Esophagus muscularis mucosa (tissue), 4 donors: Measurements from ENCODE around the gene PDIA2. TPM values are rescaled to one million over a fixed set of nuclear protein-coding genes. Genes with fewer than 3 reads are reported as not detected.

Experiments used
- DNase-seq: peaks from one replicate; pipeline ENCODE4 v3.0.0-alpha.2; 2017; ENCODE audit errors: extremely low spot score
- H3K27ac ChIP-seq, 4 donors: fragments of 200-600 bp; sonication (generic); replicated peaks in 1 of 4; 1 replicate in 3 of 4; 2 replicates in 1 of 4; pipeline ENCODE4 v1.5.1; 2016 to 2019; ENCODE audit warnings: mild to moderate bottlenecking in 1 of 4
- H3K27me3 ChIP-seq, 4 donors: fragments of 200-600 bp; sonication (generic); one replicate each; pipeline versions ENCODE4 v1.5.1 to v1.6.0; 2016 to 2019
- H3K36me3 ChIP-seq, 4 donors: fragments of 200-600 bp; sonication (generic); one replicate each; pipeline ENCODE4 v1.5.1; 2016 to 2019
- H3K4me1 ChIP-seq, 4 donors: fragments of 200-600 bp; sonication (generic); one replicate each; pipeline ENCODE4 v1.5.1; 2016 to 2019
- H3K4me3 ChIP-seq, 4 donors: fragments of 200-600 bp; sonication (generic); 1 replicate in 2 of 4; 2 replicates in 2 of 4; pipeline ENCODE4 v1.5.1; 2016 to 2019; ENCODE audit warnings: mild to moderate bottlenecking in 4 of 4, moderate library complexity in 1 of 4
- H3K9me3 ChIP-seq, 4 donors: fragments of 200-600 bp; sonication (generic); 1 replicate in 3 of 4; 2 replicates in 1 of 4; pipeline ENCODE4 v1.5.1; 2016 to 2019
- EP300 ChIP-seq: sonication (generic); formaldehyde crosslinking; IDR thresholded peaks from one replicate; pipeline ENCODE4 v1.6.1; 2017; ENCODE audit warnings: antibody characterized with exemption
- POLR2A ChIP-seq: fragments of 450-650 bp; IDR thresholded peaks from one replicate; pipeline ENCODE4 v1.6.1; 2017; ENCODE audit warnings: antibody characterized with exemption, moderate library complexity, mild to moderate bottlenecking, low read depth
- POLR2AphosphoS5 ChIP-seq, 2 donors: sonication (generic); formaldehyde crosslinking; IDR thresholded peaks; one replicate each; pipeline ENCODE4 v1.6.1; 2017; ENCODE audit warnings: antibody characterized with exemption in 2 of 2
- WGBS: methylation state at CpG from one replicate; pipeline ENCODE4 v1.1.5; 2018; 5-methylcytosine and 5-hydroxymethylcytosine counted together
- intact Hi-C: fragments of 100-400 bp; cut with DNase I; formaldehyde crosslinking; loops from one replicate; pipeline ENCODE4 v1.15.1; 2023
- total RNA-seq, 4 donors: library from RNA; depleted of rRNA; stranded (reverse); fragments of >200 nt; gene quantifications; one replicate each; pipeline versions ENCODE4 v1.1.0 to v1.2.1, GENCODE V29; 2016
- TF ChIP-seq, protein P1 (sequence below), 3 experiments: fragments of 200-600 bp in 2 of 3; fragments of 450-650 bp in 1 of 3; sonication (generic) in 2 of 3; IDR thresholded peaks; one replicate each; pipeline ENCODE4 v1.5.1; 2017 to 2019; ENCODE audit warnings: antibody characterized with exemption in 3 of 3, mild to moderate bottlenecking in 2 of 3, moderate library complexity in 1 of 3

PDIA2 gene
- total RNA-seq, 4 donors from 2014 or later = 0.23 to 1.2 (median 1.0) TPM; not detected in 1

DNA sequence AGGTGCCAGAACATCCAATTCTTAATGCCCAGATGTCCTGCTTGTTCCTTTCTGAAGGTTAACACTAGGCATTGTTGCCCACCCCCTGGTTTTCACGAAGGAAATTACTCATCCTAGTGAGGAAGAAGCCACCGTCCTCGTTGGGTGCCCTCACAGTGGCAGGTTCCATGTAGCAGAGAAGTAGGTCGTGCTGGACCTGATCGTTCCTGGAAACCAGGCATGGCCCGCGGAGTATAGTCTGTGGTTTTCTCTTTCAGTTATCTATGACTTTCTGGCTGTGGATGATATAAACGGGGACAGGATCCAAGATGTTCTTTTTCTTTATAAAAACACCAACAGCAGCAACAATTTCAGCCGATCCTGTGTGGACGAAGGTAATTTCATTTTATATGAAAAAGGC, 23.7 kb upstream of the PDIA2 start:
- WGBS = 87% methylated on average over 10 of the region's 10 CpGs
- no peak overlapping the region for H3K27ac ChIP-seq
- no peak overlapping the region for H3K4me3 ChIP-seq
- TF ChIP-seq POLR2A (no peak), POLR2AphosphoS5 (IDR thresholded peaks at IDR 0.05) (no peak), EP300 (no peak)
- TF ChIP-seq, protein P1, sequence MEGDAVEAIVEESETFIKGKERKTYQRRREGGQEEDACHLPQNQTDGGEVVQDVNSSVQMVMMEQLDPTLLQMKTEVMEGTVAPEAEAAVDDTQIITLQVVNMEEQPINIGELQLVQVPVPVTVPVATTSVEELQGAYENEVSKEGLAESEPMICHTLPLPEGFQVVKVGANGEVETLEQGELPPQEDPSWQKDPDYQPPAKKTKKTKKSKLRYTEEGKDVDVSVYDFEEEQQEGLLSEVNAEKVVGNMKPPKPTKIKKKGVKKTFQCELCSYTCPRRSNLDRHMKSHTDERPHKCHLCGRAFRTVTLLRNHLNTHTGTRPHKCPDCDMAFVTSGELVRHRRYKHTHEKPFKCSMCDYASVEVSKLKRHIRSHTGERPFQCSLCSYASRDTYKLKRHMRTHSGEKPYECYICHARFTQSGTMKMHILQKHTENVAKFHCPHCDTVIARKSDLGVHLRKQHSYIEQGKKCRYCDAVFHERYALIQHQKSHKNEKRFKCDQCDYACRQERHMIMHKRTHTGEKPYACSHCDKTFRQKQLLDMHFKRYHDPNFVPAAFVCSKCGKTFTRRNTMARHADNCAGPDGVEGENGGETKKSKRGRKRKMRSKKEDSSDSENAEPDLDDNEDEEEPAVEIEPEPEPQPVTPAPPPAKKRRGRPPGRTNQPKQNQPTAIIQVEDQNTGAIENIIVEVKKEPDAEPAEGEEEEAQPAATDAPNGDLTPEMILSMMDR (IDR thresholded peaks at IDR 0.05) = no peak
- H3K4me1 ChIP-seq = no peaks in the 10 kb centered on the region
- no peaks in the 10 kb centered on the region for H3K9me3 ChIP-seq
- peaks cover 46 to 96% (median 84%) of the 10 kb centered on the region in 4 donors for H3K36me3 ChIP-seq
- no peaks in the 10 kb centered on the region for H3K27me3 ChIP-seq
- intact Hi-C loops = no loop called here
- DNase-seq = no peak

DNA sequence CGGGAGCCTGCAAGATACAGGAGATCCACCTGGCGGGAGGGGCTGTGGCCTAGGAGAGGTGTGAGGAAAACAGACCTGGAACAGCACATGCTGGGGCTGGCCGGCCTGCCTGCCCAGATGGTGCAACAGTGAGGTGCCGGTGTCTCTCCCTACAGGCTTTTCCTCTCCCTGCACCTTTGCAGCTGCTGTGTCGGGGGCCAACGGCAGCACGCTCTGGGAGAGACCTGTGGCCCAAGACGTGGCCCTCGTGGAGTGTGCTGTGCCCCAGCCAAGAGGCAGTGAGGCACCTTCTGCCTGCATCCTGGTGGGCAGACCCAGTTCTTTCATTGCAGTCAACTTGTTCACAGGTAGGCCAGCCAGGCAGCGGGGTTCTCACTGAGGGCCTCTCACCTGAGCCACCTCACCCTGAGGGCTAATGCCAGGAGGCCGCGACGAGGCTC, 23.1 kb upstream of the PDIA2 start:
- Histone ChIP-seq H3K9me3 (no peaks in the 10 kb centered on the region), H3K4me3 (no peak overlapping the region), H3K36me3 (peaks cover 46 to 96% (median 84%) of the 10 kb centered on the region in 4 donors), H3K27me3 (no peaks in the 10 kb centered on the region), H3K4me1 (no peaks in the 10 kb centered on the region), H3K27ac (no peak overlapping the region)
- WGBS = 88% methylated on average over 7 of the region's 13 CpGs
- DNase-seq = no peak
- intact Hi-C loops = no loop called here
- TF ChIP-seq, protein P1 (IDR thresholded peaks at IDR 0.05) = no peak
- TF ChIP-seq POLR2A = no peak
- TF ChIP-seq EP300 = no peak
- no peak for TF ChIP-seq POLR2AphosphoS5 (IDR thresholded peaks at IDR 0.05)

DNA sequence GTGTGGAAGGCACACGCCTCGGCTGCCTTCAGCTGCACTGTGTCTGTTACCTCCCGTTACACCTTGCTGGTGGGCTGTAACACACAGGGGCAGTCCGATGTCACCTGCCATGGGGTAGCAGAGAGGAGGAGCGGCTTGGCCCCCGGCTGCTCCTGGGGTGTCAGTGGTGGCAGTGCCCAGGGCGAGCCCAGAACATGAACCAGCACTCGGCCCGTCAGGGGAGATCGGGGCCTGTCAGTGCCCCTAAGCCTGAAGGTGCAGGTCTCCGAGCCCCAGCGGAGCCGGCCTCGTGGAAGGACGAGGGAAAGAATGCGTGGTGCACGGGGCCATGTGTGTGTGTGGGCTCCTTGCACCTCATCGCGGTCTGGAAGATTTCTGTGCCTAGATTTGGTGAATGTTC, 22.6 kb upstream of the PDIA2 start:
- H3K4me3 ChIP-seq = no peak overlapping the region
- TF ChIP-seq EP300 (no peak), POLR2AphosphoS5 (IDR thresholded peaks at IDR 0.05) (no peak), POLR2A (no peak)
- intact Hi-C loops = no loop called here
- H3K27ac ChIP-seq = no peak overlapping the region
- WGBS = 92% methylated on average over 17 of the region's 19 CpGs
- no peaks in the 10 kb centered on the region for H3K4me1 ChIP-seq
- H3K27me3 ChIP-seq = no peaks in the 10 kb centered on the region
- H3K9me3 ChIP-seq = no peaks in the 10 kb centered on the region
- DNase-seq = no peak
- H3K36me3 ChIP-seq = peaks cover 44 to 96% (median 83%) of the 10 kb centered on the region in 4 donors

DNA sequence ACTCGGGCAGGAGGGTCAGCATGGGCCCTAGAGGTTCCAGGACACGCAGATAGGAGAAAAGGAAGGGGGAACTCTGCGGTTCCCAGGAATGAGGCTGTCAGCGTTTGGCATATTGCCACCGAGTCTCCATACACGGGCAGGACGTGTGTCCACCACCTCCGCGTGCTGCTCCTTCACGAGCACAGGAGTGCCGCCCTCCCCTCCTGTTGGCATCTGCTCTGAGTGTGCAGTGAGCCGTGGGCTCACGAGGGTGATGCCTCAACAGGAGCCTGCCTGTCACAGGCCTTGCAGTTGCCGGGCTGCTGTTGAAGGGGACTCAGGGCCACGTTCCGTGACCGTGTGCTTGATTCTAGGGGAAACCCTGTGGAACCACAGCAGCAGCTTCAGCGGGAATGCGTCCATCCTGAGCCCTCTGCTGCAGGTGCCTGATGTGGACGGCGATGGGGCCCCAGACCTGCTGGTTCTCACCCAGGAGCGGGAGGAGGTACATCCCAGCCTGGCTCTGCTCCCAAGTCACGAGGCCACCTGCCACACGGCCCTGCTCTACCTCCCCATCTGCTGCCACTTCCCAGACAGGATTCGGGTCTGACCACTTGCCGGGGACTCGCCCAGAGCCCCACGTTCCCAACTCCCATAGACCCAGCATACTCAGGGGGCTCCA, 21.8 kb upstream of the PDIA2 start:
- Histone ChIP-seq H3K4me3 (no peak overlapping the region), H3K27ac (no peak overlapping the region), H3K36me3 (peaks cover 39 to 92% (median 78%) of the 10 kb centered on the region in 4 donors), H3K4me1 (peaks cover 0 to 5% (median 3%) of the 10 kb centered on the region in 4 donors), H3K27me3 (no peaks in the 10 kb centered on the region), H3K9me3 (no peaks in the 10 kb centered on the region)
- WGBS = 87% methylated on average over 23 of the region's 28 CpGs
- intact Hi-C loops = no loop called here
- no peak for TF ChIP-seq POLR2AphosphoS5 (IDR thresholded peaks at IDR 0.05)
- TF ChIP-seq EP300 = no peak
- TF ChIP-seq, protein P1 (IDR thresholded peaks at IDR 0.05) = no peak
- TF ChIP-seq POLR2A = no peak
- DNase-seq = no peak

DNA sequence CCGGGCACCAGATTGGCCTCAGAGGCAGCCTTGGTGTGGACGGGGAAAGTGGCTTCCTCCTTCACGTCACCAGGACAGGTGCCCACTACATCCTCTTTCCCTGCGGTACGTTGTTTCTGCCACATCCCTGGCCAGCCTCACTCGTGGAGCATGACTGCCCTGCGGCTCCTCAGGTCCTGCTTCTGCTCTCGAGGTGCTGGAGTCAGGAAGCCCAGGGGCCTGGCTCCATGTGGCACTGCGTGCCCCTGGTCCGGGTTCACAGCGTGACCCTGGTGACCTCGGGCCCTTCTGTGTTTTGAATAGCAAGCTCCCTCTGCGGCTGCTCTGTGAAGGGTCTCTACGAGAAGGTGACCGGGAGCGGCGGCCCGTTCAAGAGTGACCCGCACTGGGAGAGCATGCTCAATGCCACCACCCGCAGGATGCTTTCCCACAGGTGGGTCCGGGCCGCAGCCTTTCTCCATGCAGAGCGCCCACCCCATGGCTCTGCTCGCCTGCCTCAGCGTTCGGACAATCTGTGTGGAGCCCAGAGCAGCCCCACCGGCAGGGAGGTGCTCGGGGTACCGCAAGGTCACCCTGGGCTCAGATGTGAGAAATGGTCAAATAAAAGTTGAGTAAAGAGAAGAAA, 20.7 kb upstream of the PDIA2 start:
- intact Hi-C loops = no loop called here
- Histone ChIP-seq H3K27me3 (no peaks in the 10 kb centered on the region), H3K27ac (no peak overlapping the region), H3K4me1 (peaks cover 0 to 9% (median 4%) of the 10 kb centered on the region in 4 donors), H3K36me3 (peaks cover 39 to 81% (median 69%) of the 10 kb centered on the region in 4 donors), H3K9me3 (no peaks in the 10 kb centered on the region), H3K4me3 (no peak overlapping the region)
- DNase-seq = no peak
- WGBS = 91% methylated on average over 26 of the region's 29 CpGs
- TF ChIP-seq POLR2AphosphoS5 (IDR thresholded peaks at IDR 0.05) (no peak), EP300 (no peak), POLR2A (no peak)
- TF ChIP-seq, protein P1 (IDR thresholded peaks at IDR 0.05) = no peak
